ENCODE data around the gene ZEB1.

DNA sequence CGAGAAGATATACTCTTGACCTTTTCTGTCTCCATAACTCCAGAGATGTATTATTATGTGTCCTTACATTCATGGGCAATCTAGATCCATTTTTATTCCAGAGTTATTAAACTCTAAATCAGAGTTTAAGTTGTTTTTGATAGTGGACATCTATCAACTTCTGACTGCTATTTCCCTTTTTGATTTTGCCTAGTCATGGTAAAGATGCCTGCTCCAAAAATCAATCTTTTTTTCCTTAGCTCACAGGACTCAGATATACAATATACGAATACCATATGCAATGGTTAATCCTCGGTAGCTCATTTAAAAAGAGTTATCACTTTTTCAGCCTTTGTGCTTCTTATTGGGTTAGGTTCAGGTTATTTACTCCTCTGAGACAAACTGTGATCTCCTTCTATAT, 15.8 kb upstream of the ZEB1 start:
- TF ChIP-seq, protein P1, sequence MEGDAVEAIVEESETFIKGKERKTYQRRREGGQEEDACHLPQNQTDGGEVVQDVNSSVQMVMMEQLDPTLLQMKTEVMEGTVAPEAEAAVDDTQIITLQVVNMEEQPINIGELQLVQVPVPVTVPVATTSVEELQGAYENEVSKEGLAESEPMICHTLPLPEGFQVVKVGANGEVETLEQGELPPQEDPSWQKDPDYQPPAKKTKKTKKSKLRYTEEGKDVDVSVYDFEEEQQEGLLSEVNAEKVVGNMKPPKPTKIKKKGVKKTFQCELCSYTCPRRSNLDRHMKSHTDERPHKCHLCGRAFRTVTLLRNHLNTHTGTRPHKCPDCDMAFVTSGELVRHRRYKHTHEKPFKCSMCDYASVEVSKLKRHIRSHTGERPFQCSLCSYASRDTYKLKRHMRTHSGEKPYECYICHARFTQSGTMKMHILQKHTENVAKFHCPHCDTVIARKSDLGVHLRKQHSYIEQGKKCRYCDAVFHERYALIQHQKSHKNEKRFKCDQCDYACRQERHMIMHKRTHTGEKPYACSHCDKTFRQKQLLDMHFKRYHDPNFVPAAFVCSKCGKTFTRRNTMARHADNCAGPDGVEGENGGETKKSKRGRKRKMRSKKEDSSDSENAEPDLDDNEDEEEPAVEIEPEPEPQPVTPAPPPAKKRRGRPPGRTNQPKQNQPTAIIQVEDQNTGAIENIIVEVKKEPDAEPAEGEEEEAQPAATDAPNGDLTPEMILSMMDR (conservative IDR thresholded peaks at IDR 0.05; ENCODE audit: low read length): no peak
- no peak for TF ChIP-seq EZH2phosphoT487 (IDR thresholded peaks at IDR 0.05; ENCODE audit: borderline replicate concordance)
